Panc1 (cell line): ENCODE results near the gene CD101.

Experiments used
- CTCF ChIP-seq: fragments of 450-650 bp; IDR thresholded peaks from 2 replicates; pipeline ENCODE4 v1.5.1; 2017; ENCODE audit warnings: mild to moderate bottlenecking
- POLR2AphosphoS5 ChIP-seq: IDR thresholded peaks from 2 replicates; pipeline ENCODE4 v1.6.1; 2012; ENCODE audit warnings: mild to moderate bottlenecking, low read depth, low read length, moderate library complexity
- SIN3A ChIP-seq: IDR thresholded peaks from 2 replicates; pipeline ENCODE4 v1.6.1; 2012; ENCODE audit warnings: low read depth, mild to moderate bottlenecking, low read length, moderate library complexity, borderline replicate concordance; ENCODE audit not compliant: insufficient read depth
- TCF7L2 ChIP-seq: IDR thresholded peaks from 2 replicates; pipeline ENCODE4 v1.6.1; 2011; ENCODE audit warnings: mild to moderate bottlenecking, low read depth, low read length, inconsistent platforms
- TF ChIP-seq, protein P1 (sequence below), 2 experiments: IDR thresholded peaks; 2 replicates each; pipeline ENCODE4 v1.6.1; 2011 to 2012; ENCODE audit warnings: low read depth in 2 of 2, control low read depth in 1 of 2, low read length in 1 of 2, mild to moderate bottlenecking in 1 of 2, moderate library complexity in 1 of 2; ENCODE audit not compliant: insufficient read depth in 1 of 2

GRCh38 chr1:116968724-116969123 lies 32.8 kb upstream of the CD101 start:
- TF ChIP-seq POLR2AphosphoS5 (no peak), CTCF (no peak), SIN3A (no peak), TCF7L2 (no peak)
- TF ChIP-seq, protein P1, sequence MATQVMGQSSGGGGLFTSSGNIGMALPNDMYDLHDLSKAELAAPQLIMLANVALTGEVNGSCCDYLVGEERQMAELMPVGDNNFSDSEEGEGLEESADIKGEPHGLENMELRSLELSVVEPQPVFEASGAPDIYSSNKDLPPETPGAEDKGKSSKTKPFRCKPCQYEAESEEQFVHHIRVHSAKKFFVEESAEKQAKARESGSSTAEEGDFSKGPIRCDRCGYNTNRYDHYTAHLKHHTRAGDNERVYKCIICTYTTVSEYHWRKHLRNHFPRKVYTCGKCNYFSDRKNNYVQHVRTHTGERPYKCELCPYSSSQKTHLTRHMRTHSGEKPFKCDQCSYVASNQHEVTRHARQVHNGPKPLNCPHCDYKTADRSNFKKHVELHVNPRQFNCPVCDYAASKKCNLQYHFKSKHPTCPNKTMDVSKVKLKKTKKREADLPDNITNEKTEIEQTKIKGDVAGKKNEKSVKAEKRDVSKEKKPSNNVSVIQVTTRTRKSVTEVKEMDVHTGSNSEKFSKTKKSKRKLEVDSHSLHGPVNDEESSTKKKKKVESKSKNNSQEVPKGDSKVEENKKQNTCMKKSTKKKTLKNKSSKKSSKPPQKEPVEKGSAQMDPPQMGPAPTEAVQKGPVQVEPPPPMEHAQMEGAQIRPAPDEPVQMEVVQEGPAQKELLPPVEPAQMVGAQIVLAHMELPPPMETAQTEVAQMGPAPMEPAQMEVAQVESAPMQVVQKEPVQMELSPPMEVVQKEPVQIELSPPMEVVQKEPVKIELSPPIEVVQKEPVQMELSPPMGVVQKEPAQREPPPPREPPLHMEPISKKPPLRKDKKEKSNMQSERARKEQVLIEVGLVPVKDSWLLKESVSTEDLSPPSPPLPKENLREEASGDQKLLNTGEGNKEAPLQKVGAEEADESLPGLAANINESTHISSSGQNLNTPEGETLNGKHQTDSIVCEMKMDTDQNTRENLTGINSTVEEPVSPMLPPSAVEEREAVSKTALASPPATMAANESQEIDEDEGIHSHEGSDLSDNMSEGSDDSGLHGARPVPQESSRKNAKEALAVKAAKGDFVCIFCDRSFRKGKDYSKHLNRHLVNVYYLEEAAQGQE (IDR thresholded peaks at IDR 0.05; ENCODE audit: insufficient read depth in 1 of 2, low read depth in 2 of 2, low read length in 1 of 2), result no peak
